GM21723 (cell line): ENCODE measurements around the gene FSD2.

ENCODE experiments used
- ATAC-seq: cut with Tn5 transposase; IDR thresholded peaks from one replicate; pipeline ENCODE4 v1.9.1; 2021; ENCODE audit warnings: mild to moderate bottlenecking, moderate library complexity; ENCODE audit not compliant: unreplicated experiment

FSD2 gene, protein sequence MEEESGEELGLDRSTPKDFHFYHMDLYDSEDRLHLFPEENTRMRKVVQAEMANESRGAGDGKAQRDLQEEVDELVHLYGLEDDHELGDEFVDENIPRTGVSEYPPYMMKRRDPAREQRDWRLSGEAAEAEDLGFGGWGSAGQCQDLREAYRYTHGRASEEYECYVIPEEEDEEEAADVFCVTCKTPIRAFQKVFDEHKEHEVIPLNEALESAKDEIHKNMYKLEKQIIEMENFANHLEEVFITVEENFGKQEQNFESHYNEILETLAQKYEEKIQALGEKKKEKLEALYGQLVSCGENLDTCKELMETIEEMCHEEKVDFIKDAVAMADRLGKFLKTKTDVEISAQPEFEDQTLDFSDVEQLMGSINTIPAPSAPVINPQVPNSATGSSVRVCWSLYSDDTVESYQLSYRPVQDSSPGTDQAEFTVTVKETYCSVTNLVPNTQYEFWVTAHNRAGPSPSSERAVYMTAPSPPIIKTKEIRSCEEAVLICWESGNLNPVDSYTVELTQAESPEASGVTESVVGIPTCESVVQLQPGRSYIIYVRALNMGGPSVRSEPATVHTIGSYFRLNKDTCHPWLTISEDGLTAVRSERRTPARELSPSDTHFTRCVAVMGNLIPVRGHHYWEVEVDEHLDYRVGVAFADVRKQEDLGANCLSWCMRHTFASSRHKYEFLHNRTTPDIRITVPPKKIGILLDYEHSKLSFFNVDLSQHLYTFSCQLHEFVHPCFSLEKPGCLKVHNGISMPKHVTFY

DNA sequence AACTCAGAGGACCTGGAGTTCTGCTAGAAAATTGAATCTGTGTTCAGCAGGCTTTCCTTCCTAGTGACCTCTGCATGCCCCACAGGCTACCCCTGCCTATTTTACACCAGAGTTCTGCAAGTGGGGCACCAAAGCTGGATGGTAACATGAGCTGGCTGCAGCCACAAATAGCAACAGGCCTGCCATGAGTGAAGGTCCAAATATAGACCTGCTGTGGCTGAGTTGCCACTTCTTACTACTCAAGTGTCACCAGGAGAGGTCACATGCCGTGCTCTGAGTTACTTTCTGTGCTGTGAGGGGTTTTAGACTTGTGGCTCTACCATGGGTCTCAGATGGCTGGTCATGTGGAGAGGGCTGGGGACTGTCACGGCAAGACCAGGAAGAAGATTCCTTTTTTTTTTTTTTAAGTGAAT, at the start of gene FSD2:
Gene FSD2, minus strand, starts transcription at position 76 of the 413 bp plus-strand sequence. CDS start 18,679 bp downstream, outside the sequence.
- ATAC-seq: peak; percentile 57

DNA sequence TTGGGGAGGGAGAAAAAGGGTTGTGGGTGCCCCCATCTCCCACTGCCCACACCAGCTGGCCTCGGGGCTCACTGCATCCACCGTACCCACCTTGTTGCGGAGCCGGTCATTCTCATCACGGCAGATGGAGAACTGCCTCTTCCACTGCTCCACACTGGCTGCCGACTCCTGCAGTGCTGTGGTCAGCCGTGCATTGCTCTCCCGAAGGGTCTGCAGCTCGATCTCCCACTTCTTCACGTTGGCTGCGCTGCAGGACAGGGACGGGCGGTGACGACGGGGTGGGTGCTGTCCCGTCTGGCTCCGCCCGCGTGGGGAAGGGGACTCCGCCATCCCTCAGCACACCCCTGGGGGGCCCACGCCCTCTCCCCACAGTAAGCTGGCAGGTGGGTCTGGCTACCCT, 48.7 kb upstream of the FSD2 start:
- no peak for ATAC-seq

DNA sequence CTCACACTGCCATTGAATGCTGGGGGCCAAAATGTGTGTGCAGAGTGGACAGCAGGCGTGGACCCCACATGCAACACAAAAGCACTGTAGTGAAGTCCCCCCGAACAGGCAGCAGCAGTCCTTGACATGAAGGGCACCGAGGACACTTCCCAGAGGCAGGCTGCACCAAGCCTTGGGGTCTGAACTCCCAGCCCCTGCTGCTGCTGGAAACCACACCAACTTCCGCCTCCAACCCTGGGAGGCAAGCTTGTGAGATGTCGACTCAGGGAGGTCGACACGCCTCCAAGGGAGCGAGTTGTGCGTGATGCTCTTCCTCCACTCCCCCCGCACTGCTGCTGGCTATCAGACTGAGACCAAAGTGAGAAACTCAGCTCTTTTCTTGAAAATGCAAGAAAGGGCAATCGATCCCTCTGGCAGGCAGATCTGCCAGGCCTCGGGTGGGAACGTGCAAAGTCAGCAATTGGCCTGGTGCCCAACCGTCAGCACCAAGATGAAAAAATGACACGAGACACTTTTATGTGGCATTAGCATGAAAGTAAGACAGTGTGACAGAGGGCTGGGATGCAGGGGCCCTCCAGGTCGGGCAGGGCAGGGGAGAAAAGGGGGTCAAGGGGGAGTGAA, 47.2 kb upstream of the FSD2 start:
- ATAC-seq: no peak

DNA sequence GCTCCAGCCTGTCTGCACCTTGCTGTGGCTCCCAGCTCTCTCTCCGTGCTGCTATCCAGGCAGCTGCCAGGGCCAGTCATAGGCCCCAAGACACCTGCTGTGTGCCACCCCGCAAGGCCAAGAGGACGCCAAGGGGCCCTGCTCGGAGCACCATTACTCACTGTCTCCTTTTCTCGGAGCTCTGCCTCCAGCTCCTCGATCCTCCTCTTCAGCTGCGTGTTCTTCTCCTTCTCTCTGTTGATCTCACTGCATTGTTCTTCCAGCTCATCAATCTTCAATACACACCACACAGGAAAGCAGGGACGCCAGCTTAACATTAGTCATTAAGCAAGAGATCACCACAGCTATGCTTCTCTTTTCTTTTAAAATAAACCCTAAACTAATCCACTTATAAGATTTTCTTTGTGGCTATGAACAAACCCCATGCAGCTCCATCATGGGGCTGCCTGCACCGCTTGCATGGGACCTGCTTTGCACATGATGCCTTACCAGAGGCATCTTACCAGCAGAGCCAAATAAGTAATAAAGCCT, 46.2 kb upstream of the FSD2 start:
- no peak for ATAC-seq

DNA sequence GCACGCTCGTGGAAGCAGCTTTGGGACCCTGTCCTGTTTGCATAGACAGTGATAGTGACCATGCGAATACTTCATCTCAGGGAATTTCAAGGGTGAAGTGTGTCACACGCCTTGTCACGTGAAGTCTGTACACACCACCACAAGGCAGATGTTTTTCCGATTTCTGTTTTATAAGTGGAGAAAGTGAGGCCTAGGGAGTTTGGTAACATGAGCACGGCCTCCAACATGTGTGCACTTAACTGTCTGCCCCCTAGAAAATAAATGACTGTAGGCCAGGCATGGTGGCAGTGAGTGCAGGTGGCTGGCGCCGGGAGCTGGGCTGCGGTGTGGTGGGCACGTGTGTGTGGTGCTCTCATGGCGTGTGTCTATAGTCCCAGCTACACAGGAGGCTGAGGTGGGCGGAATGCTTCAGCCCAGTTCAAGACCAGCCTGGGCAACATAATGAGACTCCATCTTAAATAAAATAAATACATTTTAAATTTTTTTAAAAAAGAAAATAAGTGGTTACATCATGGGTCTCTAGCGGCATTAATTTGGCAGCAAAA, 45.5 kb upstream of the FSD2 start:
- ATAC-seq: no peak

DNA sequence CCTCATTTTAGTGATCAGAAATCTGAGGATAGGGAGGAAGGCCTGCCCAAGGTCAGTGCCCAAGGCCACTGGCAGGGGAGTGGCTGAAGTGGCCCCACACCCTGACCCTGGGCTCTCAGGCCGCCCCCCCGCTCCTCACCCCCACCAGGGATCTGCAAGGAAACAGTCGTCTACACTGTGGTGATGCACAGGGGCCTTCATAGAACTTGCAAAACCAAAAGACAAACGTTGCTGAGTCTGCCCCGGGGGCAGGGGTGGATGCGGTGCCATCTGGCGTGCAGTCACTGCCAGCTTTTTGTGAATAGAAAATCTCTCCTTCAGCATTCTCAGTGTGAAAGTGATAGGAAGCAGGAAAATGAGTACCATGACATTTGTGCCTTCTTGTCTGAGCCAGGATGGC, 44.9 kb upstream of the FSD2 start:
- ATAC-seq: no peak

DNA sequence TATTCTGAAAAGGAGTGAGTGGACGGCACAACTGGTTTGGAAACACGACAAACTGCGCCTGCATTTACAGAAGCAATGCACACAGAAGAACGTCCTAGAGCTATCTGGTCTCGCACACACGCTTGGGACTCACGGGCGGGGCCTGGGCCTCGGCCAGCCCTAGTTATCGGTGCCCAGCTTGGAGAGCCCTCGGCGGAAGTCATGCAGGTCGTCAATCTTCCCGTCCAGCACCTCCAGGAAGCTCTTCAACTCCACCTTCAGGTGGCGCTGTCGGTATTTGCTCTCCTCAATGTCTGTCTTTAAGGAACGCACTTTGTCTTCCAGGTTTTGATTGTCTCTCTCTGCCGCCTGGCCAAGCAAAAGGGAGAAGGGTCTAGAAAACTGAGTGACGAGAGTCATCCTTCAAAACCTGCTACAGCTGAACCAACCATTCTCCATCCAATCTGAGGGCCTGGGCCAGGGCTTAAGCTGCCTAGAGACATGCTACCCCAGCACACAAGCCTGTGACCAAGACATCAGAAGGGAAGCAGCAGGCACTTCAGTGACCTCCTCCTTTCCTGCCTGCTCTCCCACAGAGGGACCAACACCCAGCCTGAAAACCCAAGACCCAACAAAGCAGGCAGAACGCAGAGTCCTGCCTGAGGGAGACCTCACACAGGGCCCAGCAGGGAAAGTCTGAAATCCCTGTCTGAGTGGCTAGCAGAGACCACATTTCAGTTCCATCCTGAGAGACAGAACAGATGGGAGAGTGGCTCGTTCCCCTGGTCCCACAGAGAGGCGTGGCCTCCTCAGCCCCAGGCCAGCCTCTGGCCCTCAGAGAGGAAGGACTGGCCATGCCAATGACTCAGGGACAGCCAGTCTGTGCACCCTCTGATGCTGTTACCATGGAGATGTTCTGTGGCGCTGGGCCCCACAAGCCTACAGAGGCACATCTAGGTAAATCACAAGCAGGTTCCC, 44.0 kb upstream of the FSD2 start:
- ATAC-seq: peak; percentile 66

DNA sequence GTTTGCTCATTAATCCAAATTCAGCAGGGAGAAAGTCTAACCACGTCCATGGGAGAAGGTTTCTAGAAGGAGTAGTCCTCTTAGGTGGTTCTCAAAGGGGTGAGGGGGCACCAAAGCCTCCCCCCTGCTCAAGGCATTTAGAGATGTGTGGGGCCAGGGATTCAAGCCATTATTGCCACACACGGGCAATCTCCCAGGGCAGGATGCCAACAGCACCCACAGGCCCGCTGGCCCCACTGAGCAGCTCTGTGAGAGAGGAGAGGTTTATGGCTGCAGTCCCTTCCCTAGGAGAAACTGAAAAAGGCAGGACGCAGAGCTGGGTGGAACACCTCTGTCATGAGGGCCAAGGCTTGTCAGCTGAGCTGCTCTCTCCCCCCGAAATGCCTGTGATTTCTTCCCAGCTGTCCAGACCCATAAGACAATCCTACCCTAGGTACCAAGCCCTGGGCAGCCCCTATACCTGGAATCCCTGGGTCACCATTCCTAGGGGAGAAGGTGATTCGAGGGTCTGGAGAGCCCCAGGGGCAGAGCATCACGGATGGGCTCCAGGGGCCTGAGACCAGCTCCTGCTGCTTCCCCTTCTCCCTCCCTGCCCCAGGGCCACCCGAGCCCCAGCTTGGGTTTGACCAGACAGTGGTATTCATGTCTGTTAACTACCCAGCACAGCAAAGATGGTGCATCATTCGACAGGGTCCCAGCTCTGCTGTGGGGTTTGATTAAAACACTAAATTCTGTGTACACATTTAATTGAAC, 42.5 kb upstream of the FSD2 start:
- no peak for ATAC-seq

DNA sequence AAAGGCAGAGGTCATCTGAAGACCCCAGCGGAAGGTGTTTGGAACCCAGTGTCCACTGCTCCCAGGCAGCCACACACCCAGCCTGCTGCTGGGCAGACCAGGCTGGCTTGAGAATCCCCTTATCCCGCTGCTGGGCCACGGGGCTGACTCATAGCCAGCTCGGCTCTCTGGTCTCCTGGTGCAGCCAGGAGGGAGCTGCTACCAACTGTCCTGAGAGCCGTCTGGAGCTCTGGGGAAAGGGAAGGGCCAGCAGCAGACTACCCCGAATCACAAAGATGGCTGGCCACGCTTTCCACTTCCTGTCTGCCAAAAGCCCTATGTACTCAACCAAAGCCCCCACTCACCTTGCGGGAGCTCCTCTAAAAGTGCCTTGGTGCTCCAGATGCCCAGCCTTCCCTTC, 41.8 kb upstream of the FSD2 start:
- ATAC-seq: no peak

DNA sequence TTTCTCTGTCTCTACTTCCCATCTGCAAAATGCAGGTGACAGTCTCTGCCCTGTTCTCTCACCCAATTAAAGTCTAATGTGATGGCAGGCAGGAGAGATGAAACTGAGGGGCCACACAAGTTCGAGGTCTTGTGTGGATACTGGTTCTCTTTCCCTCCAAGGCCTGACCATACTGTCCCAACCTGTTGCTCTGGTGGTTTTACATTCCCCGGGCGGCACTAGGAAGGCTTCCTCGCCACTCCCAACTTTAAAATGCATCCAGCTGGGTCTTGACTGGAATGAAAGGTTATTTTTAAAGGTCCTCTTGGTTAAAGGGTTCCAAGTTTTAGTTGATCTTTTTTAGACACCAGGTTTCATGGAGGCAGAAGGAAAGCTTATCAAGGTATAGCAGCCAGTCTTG, 40.8 kb upstream of the FSD2 start:
- ATAC-seq: no peak

DNA sequence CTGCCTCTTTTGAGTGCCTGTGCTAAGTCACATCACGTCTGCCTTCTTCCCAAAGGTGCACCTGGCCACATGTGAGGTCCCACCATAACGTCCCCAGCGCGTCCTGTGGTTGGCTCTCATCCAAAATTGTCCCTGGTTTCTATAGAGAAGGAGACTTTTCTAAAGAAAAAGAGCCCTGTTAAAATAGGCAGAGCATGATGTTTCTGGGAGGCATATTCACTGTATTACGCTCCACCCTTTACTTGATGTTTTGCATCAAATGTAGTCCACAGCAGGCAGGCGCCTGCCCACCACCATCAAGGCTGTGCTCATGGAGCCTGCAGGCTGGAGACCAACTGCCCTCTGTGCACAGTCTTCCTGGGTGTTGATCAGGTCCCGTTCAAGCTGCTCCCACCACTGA, 39.8 kb upstream of the FSD2 start:
- ATAC-seq: no peak

DNA sequence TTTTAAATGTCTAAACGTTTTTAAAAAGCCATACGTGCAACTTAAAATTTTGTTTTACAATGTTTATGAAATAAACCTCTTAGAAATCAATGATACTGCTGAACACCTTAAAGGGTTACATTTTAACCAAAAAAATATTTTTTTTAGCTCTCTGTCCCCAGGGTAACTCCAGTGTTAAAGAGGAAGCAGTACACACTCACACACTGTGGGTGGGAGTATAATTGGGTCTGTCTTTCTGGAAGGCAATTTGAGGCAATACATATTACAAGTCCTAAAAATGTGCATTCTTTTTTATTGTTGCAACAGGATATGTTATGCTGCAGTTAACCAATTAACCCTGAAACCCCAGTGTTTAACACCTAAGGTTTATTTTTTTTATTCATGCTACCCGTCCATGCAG, 37.7 kb upstream of the FSD2 start:
- no peak for ATAC-seq

DNA sequence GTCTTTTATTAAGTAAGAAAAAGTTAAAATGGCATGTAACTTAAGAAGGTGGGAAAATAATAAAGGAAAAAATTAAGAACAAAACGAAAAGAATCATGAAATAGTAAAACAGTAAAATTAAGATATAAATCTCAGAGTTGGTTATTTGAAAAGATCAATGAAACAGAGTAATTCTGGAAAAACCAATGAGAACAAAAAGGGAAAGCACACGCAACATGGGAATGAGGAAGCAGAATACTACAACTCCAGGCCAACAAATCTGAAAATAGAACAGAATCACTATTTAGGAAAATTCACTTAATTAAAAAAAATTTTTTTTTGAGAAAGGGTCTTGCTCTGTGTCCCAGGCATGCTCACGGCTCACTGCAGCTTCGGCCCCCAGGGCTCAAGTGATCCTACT, 34.3 kb upstream of the FSD2 start:
- ATAC-seq: no peak

DNA sequence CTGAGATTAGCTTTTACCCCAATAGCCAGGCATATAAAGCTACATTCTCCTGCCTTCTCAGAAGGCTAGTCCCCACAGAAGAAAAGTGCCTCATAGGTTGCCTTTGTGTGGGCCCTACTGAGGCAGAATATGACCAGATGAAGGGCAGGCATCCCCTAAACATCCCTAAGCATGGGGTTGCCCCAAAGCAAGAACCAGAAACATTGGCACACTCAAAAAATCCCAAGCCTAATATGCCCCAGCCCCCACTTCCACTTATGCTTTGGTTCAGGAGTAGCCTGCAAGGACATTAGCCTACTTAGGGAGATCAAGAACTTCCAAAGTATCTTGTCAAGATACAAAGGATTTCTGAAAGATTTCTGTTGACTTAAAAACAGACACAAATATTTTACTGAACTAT, 33.3 kb upstream of the FSD2 start:
- no peak for ATAC-seq

DNA sequence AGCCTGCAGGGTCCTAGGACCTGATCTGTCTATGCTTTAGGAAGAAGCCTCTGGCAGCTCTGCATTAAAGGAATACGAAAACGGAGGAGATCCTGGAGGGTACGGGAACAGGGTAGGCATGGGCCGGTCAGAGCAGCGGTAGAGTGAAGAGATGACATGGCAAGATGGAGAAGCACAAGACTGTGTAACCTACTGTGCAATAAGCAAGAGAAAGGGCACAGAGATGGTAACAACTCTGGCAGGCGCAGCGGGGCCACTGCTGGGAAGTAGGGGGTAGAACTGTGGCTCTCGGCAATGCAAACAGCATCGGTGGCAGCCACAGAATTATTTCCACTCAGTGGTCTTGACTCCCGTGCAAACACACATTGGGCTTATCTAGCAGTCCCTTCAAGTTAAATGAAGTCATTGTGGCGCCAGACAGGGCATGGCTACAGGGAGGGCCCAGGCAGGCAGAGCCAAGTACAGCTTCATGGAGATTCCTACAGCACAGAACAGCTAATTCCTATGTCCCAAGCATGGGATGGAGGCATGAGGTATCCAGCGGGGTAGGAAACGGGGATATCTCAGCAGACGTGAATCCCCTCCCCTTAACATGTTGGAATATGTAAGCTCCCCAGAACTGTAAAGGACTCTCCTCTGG, 32.3 kb upstream of the FSD2 start:
- ATAC-seq: no peak

DNA sequence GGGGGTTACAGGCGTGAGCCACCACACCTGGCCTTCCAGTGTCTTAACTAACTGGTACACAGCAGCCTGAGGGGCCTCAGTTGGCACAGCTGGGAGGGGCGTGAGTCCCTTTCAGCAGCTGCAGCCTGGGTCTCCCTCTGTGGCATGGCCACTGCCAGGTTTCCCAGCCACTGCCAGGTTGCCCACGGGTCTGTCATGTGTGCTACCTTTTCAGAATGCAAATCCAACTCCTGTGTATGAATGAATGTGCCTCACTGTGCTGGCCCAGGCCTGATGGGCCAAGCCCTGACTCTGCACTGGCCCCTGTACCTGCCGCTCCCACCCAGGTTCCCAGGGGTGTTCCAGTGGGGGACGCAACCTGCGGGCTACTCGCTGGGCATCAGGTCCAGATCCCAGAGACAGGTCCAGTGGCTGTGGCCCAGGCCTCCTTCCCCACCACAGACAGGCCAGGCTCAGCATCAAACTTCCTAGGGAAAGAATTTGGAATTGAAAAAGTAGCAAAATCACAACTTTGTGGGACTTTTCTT, 29.6 kb upstream of the FSD2 start:
- no peak for ATAC-seq

DNA sequence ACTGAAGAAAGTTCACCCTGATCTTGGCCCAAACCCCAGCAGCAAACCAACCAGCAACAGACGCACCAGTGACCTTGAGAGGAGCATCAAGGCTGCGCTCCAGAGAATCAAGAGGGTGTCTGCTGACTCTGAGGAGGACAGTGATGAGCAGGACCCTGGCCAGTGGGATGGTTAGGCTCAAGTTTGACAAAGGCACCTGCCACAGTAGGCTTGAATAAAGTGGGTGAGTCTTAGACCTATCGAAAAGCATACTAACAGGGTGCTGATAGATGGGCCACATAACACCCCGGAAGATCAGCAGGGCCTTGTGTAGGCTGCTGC, 27.5 kb upstream of the FSD2 start:
- ATAC-seq: no peak

DNA sequence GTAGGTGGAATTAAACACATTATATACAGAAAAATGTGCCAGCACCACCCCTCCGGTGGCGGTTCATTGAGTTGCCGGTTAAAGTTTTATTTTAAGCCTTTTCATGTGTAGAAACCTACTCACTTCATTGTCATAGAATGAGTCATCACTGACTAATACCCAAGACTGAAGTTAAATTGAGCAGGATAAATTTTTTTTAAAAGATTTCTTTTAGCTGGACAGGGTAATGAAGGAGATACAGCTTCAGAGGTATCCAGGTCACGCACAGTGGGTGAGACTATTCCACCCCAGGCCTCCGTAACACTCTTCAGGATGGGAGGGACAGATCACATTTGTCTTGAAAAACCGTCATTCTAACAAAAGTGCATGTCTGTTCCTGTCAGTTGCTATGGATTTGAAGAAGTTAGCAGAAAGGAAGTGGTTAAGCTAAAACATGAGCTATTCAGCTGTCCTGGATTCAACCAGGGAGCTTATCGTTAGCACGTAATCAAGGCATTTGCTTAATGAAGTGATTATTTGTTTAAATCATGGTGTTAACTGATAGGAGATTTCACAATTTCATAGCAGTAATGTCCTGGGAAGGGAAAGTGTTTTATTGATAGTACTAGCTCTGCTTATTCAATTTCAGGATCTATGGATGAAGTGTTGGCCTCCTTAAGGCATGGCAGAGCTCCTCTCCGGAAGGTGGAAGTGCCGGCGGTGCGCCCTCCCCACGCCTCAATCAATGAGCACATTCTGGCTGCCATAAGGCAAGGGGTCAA, 26.9 kb upstream of the FSD2 start:
- peak; percentile 89 for ATAC-seq
